HG03575 (cell line): ENCODE data around the gene ZNF415.
"Not testable (repeated sequence)": the region's sequence is repeated elsewhere in the genome, so short reads cannot be mapped to it uniquely, and the experiment has no call there.

Source experiments
- ATAC-seq: cut with Tn5 transposase; IDR thresholded peaks from one replicate; pipeline ENCODE4 v1.9.1; 2021; ENCODE audit not compliant: unreplicated experiment, insufficient number of reproducible peaks, low FRiP score; ENCODE audit errors: extremely low read depth

The ZNF415 gene

DNA sequence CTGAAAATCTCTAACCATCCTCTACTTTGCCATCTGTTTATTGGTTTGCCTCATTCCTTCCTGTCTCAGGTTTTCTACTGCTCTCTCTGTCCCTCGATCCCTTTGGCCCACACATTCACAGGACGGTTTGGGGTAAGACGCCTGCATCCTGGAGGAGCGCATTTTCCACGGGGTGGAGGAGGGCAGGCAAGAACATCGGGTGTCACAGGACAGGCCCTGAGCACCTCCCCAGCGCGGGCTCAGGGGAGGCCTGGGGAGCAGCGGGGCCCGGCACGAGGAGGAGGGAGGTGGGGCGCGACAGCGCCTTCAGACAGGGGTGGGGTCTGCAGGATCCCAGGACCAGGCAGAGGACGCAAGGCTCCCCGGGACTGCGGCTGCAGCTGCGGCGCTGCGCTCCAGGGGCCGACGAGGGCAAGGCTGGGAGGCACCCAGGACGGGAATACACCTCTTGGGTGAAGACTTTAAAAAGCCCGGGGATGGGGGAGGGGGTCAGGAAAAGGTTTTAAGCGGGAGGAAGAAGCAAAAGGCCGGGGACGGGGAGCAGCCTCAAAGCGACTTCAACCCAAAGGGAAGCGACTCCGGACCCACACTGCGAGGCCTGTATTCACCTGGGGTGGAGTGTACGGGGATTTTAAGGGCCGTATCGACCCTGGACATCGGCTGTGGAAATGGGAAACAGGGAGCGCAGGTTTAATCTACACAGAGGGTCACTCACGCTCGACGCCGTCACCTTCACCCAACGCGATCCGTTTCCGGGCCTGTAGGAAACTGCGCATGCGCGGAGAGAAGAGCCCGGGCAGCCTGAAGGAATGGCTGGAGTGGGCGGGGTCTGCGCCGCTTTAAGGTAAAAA lies at the start of gene ZNF415:
TSS of gene ZNF415 (minus strand) at position 770 of the 851 bp plus-strand sequence. CDS start 10,234 bp downstream, outside the sequence.
- ATAC-seq: no peak

DNA sequence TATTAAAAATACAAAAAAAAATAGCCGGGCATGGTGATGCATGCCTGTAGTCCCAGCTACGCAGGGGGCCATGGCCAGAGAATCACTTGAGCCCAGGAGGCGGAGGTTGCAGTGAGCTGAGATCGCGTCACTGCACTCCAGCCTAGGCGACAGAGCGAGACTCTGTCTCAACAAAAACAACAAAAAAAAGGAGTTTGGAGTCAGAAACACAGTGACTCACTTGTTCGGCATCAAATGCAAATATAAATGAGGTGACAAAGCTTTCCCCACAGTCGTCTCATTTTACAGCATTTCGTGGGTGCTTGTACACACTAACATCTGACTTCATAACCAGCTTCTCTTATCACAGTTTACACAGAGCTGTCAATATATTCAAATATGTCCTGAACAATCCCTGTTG lies 49.5 kb upstream of the ZNF415 start:
- ATAC-seq: no peak

DNA sequence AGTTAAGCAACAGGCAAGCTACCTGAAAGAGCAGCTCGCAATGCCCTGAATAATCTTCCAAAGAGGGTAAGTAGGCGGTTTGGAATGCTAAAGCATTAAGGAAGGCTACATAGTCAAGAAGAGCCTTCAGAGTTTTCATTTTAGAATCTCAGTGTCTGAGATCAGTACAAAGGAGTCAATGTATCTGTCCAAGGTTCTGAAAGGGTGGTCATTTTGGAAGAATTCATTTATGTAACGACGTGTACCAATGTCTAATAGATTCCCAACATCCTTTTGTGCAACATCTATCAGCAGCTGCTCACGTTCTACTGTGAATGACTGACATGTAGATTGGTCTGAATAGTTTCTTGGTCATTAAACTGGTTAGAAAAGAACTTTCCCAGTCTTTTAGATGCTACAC lies 45.3 kb upstream of the ZNF415 start:
- no peak for ATAC-seq

DNA sequence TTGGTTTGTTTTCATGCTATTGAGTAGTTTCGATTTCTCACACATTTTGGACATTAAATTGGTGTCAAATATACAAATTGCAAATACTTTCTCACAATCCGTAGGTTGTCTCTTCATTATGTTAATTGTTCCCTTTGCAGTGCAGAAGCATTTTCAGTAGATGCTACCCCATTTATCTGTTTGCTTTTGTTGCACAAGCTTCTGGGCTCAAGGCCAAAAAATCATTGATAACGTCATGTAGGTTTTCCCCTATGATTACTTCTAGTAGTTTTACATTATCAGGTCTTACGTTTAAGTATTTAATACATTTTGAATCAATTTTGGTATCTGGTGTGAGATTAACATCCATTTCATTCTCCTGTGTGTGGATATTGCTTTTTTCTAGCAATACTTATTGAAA lies 40.2 kb upstream of the ZNF415 start:
- ATAC-seq: no peak

DNA sequence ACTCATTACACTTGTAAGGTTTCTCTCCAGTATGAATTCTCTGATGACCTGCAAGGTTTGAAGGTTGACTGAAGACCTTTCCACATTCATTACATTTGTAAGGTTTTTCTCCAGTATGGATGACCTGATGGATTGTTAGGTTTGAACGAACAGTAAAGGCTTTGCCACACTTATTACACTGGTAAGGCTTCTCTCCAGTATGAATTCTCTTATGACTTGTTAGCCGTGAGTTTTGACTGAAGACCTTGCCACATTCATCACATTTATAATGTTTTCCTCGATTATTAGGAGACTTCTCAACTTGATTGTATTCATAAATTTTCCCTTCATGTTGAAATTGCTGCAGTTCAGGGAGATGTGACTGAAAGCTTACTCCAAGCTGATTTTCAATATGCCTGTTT lies 33.0 kb upstream of the ZNF415 start:
- ATAC-seq: no peak

DNA sequence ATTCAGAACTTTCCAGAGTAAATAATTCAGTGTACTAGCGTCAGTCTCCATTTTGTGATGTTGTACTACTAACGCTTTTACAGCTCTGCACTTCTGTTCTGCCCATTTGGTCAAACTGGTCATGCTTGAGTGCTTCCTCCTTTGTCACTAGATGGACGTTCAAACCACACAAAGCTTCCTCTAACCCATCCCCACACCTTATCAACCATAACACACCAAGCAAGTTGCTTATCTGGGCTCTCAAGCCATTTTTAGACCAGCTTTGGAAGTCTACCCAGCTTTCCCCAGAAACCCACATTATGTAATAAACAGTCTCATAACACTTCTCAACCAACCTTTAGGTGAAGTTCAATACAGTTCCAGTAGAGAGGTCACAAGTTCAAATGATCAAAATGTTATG lies 28.4 kb upstream of the ZNF415 start:
- ATAC-seq: no peak

DNA sequence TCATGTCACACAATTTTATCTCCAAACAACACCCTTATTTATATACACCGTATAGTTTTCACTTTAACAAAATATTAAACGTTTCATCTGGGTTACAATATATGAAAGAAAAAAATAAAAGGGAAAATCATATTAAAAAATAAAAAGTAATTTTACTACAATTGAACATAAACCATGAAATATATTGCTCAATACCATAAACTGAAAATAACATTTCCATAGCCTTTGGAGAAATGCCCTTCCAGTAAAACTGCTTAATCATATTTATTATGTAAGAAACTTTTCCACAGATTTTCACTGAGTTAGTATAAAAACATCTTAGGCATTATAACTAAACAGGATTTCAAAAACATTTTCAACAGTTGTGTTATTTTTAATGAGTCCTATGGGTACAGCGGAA lies 27.6 kb upstream of the ZNF415 start:
- no peak for ATAC-seq

DNA sequence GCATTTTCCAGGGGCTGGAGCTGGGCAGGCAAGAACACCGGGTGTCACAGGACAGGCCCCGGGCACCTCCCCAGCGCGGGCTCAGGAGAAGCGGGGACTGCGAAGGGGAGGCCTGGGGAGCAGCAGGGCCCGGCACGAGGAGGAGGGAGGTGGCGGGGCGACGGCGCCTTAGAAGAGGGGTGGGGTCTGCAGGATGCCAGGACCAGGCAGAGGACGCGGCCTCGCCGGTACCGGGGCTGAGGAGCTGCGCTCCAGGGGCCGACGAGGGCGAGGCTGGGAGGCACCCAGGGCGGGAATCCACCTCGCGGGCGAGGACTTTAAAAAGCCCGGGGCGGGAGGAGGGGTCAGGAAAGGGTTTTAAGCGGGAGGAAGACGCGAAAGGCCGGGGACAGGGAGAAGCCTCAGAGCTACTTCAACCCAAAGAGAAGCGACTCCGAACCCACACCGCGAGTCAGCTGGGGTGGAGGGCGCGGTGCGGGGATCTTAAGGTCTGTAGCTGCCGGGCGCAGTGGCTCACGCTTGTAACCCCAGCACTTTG lies 25.5 kb upstream of the ZNF415 start:
- ATAC-seq: no peak

DNA sequence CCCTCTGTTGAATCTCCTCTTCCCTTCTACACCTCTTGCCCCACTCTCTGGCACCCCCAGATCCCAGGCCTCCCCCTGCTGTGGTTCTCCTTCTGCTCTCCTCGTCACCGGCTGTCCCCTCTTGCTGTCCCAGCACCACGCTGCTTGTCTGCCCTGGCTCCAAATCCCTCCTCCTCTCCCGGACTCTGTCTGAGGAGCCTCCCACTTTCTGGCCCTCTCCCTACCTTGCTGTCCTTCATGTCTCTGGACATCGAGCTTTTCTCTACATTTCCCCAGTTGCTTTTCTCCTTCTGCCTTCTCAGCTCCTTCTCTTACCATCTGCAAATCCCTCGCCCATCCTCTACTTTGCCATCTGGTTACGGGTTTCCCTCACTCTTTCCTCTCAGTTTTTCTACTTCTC lies 24.9 kb upstream of the ZNF415 start:
- no peak for ATAC-seq

DNA sequence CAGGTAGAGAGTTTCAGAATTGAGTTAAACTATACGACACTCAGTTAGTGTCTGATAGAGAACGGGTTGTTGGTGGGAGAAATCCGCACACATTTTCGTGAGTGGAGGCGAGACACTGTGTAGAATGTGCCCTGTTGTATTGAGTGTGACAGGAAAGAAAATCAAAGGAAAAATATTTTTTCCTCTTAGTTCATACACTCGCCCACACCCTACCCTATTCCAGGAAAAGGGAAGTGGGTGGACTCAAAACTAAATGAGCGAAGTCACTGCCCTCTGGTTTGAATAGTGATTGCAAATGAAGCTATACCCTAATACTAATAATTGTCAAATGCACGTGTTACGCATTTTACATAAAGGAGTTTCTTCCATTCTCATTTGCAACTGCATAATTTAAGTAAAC lies 24.1 kb upstream of the ZNF415 start:
- no peak for ATAC-seq

DNA sequence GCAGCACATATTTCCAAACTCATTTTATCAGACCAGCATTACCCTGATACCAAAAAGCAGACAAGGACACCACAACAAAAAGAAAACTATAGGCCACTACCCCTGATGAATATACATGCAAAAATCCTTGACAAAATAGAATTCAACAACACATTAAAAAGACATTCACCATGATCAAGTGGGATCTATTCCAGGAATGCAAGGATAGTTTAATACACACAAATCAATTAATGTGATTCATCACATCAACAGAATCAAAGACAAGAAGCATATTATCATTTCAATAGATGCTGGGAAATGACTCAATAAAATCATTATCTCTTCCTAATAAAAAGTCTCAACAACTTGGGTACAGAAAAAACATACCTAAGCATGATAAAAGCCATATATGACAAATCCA lies 14.9 kb upstream of the ZNF415 start:
- ATAC-seq: no peak

DNA sequence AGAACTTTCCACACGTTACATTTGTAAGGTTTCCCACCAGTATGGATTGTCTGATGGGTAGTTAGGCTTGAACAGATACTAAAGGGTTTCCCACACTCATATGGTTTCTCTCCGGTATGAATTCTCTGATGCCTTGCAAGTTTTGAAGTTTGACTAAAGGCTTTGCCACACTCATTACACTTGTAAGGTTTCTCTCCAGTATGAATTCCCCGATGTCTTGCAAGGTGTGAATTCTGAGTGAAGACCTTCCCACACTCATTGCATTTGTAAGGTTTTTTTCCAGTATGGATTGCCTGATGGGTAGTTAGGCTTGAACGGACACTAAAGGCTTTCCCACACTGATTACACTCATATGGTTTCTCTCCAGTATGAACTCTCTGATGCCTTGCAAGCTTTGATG lies 7.6 kb upstream of the ZNF415 start:
- ATAC-seq: no peak

DNA sequence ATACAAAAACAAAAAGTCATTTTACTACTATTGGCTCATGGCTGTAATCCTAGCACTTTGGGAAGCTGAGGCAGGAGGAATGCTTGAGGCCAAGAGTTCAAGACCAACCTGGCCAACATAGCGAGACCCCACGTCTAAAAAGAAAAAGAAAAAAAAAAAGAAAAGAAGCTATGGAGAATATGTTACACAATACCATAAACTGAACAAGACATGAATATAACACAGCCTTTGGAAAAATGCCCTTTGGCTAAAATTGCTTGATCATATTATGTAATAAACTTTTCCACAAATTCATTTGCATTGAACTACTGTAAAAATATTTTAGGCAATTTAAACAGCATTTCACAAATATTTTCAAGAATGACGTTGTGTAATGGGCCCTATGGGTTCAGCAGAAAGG lies 3.7 kb upstream of the ZNF415 start:
- no peak for ATAC-seq

DNA sequence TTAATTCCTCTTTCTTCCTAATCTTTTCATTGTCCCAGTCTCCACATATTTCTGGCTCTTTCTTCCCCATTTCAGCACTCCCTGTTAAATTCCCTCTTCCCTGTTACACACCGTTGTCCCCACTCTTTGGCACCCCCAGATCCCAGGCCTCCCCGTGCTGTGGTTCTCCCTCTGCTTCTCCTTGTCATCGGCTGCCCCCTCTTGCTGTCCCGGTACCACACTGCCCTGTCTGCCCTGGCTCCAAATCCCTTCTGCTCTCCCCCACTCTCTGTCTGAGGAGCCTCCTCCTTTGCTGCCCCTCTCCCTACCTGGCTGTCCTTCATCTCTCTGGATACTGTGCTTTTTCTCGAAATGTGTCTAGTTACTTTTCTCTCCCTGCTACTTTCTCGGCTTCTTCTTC lies 983 bp downstream of the ZNF415 start:
- ATAC-seq: no peak

DNA sequence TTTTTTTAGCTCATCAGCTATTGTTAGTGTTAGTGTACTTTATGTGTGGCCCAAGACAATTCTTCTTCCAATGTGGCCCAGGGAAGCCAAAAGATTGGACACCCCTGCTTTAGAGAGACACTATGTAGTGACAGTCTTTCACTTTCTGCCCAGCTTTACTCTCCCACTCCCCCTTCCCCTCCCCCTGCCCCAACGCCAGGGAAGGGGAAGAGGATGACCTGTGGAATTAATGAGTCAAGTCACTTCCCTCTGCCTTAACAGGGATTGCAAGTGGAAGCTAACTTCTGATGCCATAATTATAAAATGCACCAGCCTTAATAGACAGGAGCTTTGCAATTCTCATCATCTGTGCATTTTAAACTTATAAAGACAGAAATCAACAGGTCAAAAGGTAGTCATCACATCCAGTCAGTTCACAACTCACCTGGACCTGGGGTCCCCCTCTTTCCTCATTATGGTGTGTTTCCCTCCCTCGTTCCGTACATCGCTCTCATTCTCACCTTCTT lies 1.6 kb downstream of the ZNF415 start:
- no peak for ATAC-seq

DNA sequence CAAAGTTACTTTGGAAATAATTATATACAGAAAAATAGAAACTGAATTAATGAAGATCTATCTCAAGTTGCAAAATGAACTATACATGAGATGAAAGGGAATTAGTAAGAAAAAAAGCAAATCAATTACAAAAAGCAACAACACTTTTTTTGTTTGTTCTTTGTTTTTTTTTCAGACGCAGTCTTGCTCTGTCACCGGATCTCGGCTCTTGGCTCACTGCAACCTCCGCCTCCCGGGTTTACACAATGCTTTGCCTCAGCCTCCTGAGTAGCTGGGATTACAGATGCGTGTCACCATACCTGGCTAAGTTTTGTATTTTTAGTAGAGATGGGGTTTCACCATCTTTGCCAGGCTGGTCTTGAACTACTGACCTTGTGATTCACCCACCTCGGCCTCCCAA lies 2.2 kb downstream of the ZNF415 start:
- no peak for ATAC-seq

DNA sequence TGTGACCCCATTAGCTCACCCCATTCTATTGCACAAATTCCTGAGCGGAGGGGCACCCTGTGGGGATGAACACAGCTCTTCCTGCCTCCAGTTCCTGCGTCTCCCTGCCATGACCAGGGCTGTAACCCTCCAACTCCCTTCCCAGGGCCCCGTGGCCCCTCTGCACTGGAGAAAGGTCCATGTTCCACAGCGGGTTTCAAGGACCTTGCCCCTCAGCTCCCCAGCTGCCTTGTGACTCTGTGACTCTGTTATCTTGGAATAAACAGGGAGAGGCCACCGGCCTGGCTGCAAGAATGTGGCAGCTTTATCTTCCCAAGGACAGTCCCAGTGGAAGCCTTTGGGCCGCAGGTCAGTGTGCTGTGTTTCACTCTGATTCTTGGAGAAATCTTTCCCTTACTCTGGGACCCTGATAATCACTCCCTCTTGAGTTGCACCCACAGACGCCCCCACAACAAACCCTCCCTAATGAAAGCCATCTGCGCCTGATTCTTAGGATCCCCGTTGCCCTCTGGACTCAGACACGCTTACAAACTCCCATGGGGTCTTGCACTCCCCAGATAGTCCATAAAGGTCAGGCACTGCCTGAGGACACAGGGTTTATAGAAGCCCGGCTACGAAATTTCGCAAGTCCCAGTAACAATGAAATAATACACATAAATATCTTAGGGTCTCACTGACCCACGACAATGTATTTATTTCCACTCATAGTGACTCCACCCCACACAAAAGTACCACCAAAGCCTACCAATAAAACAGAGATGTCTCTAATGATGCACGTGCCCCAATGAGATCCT lies 5.8 kb downstream of the ZNF415 start:
- not testable (repeated sequence) for ATAC-seq

DNA sequence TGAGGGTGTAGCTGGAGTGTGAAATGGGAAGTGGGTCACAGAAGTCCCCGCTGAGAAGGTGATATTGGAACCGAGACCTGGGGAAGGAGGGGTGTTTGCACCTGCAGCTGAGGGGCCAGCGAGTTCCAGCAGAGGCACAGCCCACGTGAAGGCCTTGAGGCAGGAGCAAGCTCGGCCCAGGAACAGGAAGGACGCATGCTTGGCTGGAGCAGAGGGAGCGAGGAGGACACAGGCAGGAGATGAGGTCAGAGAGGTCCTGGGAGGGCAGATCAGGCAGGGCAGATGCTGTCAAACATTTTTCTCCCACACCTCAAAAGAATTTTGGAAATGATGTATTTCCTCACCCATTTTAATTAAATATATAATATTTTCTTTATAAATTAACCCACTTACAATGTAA lies 9.3 kb downstream of the ZNF415 start:
- no peak for ATAC-seq

DNA sequence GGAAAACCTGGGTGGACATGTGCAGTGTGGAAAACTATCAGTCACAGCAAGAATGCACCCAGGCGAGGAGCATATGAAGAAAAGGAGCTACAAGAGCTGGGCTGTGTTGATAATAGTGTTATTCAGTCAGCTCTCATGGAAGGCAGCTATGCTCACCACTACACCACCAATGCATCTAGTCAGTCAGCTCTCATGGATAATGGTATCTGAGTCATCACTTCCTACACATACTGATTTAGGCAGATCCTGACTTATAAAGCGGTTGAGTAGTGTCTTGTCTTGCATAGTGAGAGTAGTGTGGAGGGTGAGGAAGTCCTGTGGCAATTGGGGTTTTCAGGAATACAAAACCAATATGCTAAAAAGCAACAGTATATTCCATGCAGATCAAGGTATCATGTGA lies 20.4 kb downstream of the ZNF415 start:
- no peak for ATAC-seq

DNA sequence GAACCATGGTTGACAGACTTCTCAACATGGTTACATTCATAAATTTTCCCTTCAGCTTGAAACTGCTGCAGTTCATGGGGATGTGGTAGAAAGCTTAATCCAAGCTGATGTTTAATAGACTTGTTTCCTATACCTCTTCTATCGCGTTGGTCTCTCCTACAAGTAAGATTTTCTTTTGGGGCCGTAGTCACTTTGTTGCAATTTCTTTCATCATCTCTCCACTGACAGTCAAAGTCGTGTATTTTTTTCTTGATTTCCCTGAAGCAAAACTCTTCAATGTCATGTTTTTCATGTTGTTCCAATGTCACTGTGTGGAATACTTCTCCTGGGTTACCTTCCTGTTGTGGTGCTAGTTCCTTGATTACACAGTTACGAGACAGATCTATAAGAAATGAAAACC lies 23.2 kb downstream of the ZNF415 start:
- no peak for ATAC-seq
